Measurements from ENCODE around the gene ELK4.

The ELK4 gene

DNA sequence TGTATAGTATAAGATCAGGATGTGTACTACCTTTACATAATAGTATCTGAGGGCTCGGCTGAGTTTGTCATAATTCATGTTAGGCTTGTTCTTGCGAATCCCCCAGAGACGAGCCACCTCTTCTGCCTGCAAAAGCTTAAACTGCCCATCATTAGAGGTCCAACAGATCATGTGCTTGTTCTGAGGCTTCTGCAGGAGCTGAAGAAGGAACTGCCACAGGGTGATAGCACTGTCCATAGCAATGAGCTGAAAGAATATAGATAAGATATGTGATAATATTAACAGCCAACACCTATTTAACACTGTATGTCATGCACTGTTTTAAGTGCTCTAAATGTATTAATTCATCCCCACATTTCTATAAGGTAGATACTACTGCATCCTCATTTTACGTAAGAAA, 8.2 kb downstream of the ELK4 start:
- no peak overlapping the region for H3K4me3 ChIP-seq (ENCODE audit: low read length)
- no peaks in the 10 kb centered on the region for H3K4me1 ChIP-seq (ENCODE audit: insufficient read depth, low read length)
- H3K27ac ChIP-seq (ENCODE audit: low read depth, low read length) = no peak overlapping the region
- H3K9ac ChIP-seq (ENCODE audit: low read depth, low read length) = no peak overlapping the region
- H3K9me3 ChIP-seq (ENCODE audit: insufficient read depth, low read depth, low read length) = no peaks in the 10 kb centered on the region
- WGBS = over 99% methylated on average over 4 of the region's 4 CpGs
- H3K27me3 ChIP-seq (ENCODE audit: insufficient read depth, low read length) = no peaks in the 10 kb centered on the region
- H3K36me3 ChIP-seq (ENCODE audit: insufficient read depth, low read length) = peaks cover 63% of the 10 kb centered on the region

DNA sequence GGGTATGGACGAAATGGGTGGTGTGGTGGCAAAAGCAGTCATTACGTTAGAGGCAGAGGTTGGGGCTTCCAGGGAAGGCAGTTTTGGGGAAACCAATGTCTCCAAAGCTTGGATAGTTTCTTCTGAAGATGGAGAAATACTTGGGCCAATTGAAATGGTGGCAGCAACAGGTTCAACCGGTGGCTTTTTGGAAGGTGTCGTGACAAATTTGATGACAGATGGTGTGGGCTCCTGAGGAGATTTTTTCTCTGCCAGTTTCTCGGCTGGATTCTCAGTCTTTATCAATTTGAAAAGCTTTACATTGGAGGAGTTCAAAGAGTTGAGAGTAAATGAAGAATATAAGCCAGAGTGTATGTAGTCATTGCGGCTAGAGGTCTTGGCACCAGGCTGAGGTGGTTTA, 11.5 kb downstream of the ELK4 start:
- H3K9ac ChIP-seq (ENCODE audit: low read depth, low read length) = no peak overlapping the region
- H3K4me1 ChIP-seq (ENCODE audit: insufficient read depth, low read length) = no peaks in the 10 kb centered on the region
- no peaks in the 10 kb centered on the region for H3K9me3 ChIP-seq (ENCODE audit: insufficient read depth, low read depth, low read length)
- H3K36me3 ChIP-seq (ENCODE audit: insufficient read depth, low read length) = peaks cover 93% of the 10 kb centered on the region
- H3K27me3 ChIP-seq (ENCODE audit: insufficient read depth, low read length) = no peaks in the 10 kb centered on the region
- no peak overlapping the region for H3K4me3 ChIP-seq (ENCODE audit: low read length)
- no peak overlapping the region for H3K27ac ChIP-seq (ENCODE audit: low read depth, low read length)
- WGBS = 93% methylated on average over 6 of the region's 6 CpGs

DNA sequence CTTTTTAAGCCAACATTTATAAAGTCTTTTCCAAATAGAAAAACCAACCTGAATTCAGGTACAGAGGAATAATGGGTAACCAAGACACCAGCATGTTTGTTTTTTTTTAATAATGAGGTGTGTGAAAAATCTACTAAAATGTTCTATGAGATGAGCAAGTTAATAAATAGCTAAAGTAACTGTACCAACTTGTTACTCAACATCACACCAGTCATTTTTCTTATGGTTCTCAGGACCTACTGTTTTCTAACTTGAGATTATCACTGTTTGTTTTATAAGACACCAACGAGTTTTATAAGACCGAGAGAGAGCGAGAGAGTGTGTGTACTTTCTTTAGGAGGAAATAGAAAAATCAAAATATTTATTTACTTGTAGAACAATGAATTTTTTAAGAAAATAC, 12.4 kb downstream of the ELK4 start:
- no peaks in the 10 kb centered on the region for H3K4me1 ChIP-seq (ENCODE audit: insufficient read depth, low read length)
- no peaks in the 10 kb centered on the region for H3K27me3 ChIP-seq (ENCODE audit: insufficient read depth, low read length)
- no peaks in the 10 kb centered on the region for H3K9me3 ChIP-seq (ENCODE audit: insufficient read depth, low read depth, low read length)
- H3K4me3 ChIP-seq (ENCODE audit: low read length) = no peak overlapping the region
- 90% methylated on average over 2 of the region's 3 CpGs for WGBS
- peaks cover 96% of the 10 kb centered on the region for H3K36me3 ChIP-seq (ENCODE audit: insufficient read depth, low read length)
- no peak overlapping the region for H3K9ac ChIP-seq (ENCODE audit: low read depth, low read length)
- H3K27ac ChIP-seq (ENCODE audit: low read depth, low read length) = no peak overlapping the region

DNA sequence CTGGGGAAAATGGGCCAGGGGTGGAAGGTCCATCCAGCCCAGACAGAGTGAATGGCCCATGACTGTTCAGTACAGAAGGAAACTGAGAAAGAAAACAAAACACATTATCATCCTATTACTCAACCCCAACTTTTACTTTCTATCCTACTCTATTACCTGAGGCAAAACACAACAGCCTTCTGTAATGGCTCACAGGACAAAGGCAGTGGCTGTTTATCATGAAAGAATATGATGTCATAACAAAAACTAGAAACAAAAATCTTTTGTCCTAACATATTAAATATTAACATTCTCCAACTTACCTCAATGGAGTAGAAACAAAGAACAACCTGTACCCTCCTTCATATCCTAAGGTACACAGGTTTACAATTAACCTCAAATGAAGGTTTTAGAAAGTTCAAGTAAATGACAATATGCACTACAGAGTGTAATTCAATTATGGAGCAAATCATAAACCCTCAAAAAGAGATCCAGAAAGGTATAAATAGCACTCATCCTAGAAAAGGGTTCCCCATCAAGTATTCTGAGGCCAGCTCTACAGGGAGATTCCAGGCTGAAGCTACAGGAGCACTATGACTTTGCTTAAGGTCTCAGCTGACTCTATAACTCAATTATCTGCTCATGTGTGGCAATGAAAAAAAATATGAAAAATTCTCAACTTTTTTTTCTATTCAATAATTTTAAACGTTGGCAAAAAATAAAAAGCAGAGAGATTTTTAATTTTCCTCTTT, 15.1 kb downstream of the ELK4 start:
- Histone ChIP-seq H3K4me1 (ENCODE audit: insufficient read depth, low read length) (no peaks in the 10 kb centered on the region), H3K27ac (ENCODE audit: low read depth, low read length) (no peak overlapping the region), H3K27me3 (ENCODE audit: insufficient read depth, low read length) (no peaks in the 10 kb centered on the region), H3K36me3 (ENCODE audit: insufficient read depth, low read length) (peaks cover 92% of the 10 kb centered on the region), H3K9ac (ENCODE audit: low read depth, low read length) (no peak overlapping the region), H3K4me3 (ENCODE audit: low read length) (no peak overlapping the region), H3K9me3 (ENCODE audit: insufficient read depth, low read depth, low read length) (no peaks in the 10 kb centered on the region)
- no CpG with 5 or more reads among the region's 1 CpG for WGBS

DNA sequence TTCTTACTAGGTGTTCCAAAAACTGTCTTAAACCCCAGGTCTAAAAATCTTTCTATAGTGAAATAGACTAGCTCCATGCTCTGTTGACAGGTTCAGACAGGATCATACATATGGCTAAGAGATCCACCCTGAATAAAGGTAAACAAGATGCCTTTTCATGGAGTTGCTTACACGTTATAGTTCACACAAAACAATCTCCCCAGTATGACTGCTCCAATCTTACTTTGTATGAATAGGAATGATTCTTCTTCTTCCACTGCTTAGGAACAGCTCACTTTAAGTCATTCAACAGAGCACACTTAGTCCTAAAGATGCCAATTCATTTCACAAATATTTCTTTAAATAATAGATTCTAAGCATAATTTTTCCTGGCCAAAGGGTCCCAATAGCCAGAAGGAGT, 16.0 kb downstream of the ELK4 start:
- WGBS = 100% methylated on average over 1 of the region's 1 CpG
- Histone ChIP-seq H3K4me3 (ENCODE audit: low read length) (no peak overlapping the region), H3K27me3 (ENCODE audit: insufficient read depth, low read length) (no peaks in the 10 kb centered on the region), H3K9ac (ENCODE audit: low read depth, low read length) (no peak overlapping the region), H3K9me3 (ENCODE audit: insufficient read depth, low read depth, low read length) (no peaks in the 10 kb centered on the region), H3K4me1 (ENCODE audit: insufficient read depth, low read length) (no peaks in the 10 kb centered on the region), H3K27ac (ENCODE audit: low read depth, low read length) (no peak overlapping the region), H3K36me3 (ENCODE audit: insufficient read depth, low read length) (peaks cover 95% of the 10 kb centered on the region)

DNA sequence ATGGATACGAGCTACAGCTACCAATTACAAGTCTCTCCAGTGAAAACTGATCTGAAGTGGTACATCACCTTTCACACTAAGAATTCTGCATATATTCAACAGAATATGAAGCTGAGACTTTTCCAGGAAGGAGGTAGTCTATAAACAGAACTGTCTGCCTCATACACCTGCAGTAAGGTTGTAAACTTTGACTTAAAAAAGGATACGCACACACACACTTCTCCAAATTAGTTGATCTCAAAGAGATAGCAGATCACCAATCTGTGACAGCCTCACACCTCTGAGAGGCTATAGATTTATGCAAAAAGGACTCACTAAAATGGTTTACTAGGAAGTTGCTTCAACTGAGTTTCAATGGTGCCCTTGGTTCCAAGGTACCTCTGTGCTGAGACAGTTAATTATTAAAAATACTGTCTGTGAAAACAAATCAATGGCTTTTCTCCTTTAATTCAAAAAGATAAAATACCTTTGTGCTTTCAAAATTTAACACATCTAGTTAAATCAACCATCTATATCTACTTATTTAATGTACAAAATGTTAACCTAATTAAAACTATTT, 17.9 kb downstream of the ELK4 start:
- no peak overlapping the region for H3K4me3 ChIP-seq (ENCODE audit: low read length)
- WGBS = 93% methylated on average over 2 of the region's 2 CpGs
- no peak overlapping the region for H3K9ac ChIP-seq (ENCODE audit: low read depth, low read length)
- H3K36me3 ChIP-seq (ENCODE audit: insufficient read depth, low read length) = peaks cover 81% of the 10 kb centered on the region
- H3K9me3 ChIP-seq (ENCODE audit: insufficient read depth, low read depth, low read length) = no peaks in the 10 kb centered on the region
- no peaks in the 10 kb centered on the region for H3K27me3 ChIP-seq (ENCODE audit: insufficient read depth, low read length)
- peaks cover 6% of the 10 kb centered on the region; the same call in 1 of the 2 replicates for H3K4me1 ChIP-seq (ENCODE audit: insufficient read depth, low read length)
- no peak overlapping the region for H3K27ac ChIP-seq (ENCODE audit: low read depth, low read length)

DNA sequence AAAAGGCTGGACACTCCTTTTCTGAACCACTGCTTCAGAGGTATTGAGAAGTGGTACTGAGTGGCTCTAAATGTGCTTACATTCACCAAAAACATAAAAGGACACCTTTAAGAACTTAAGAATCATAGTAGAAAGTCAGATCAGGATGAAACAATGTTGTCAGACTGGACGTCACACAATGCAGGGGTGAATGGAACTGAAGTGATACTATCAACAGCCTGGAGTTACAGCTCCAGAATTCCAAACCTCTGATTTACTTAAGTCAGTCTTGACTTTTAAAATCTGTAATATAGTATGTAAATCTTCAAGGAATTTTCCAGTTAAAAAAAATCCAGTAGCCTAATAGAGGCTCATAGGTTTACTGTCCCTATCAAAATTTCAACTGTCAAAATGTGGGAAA, 19.3 kb downstream of the ELK4 start:
- WGBS = 90% methylated on average over 1 of the region's 1 CpG
- Histone ChIP-seq H3K27ac (ENCODE audit: low read depth, low read length) (no peak overlapping the region), H3K4me3 (ENCODE audit: low read length) (no peak overlapping the region)

DNA sequence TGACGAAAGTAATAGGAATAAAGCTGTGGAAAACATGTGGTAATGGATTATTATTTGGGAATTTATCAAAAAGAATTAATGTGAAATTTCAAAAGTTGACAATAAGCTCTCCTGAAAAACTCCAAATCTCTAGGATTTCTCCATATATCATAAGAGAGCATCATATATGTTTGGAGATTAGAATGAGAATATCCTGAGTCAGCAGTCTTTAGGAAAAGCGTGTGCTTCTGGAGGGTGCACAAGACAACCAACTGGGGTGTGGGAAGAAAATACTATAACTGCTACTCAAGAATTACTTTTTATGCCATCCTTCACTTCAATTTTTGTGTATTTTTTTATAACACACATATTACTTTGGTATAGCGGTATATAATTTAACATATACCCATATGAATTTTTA, 19.7 kb downstream of the ELK4 start:
- H3K4me1 ChIP-seq (ENCODE audit: insufficient read depth, low read length) = peaks cover 6% of the 10 kb centered on the region; the same call in 1 of the 2 replicates
- H3K36me3 ChIP-seq (ENCODE audit: insufficient read depth, low read length) = peaks cover 76% of the 10 kb centered on the region
- H3K9me3 ChIP-seq (ENCODE audit: insufficient read depth, low read depth, low read length) = no peaks in the 10 kb centered on the region
- H3K27ac ChIP-seq (ENCODE audit: low read depth, low read length) = no peak overlapping the region
- H3K27me3 ChIP-seq (ENCODE audit: insufficient read depth, low read length) = no peaks in the 10 kb centered on the region
- WGBS = 100% methylated on average over 2 of the region's 3 CpGs
- no peak overlapping the region for H3K9ac ChIP-seq (ENCODE audit: low read depth, low read length)
- no peak overlapping the region for H3K4me3 ChIP-seq (ENCODE audit: low read length)

More for the DNA sequence above, 19.3 kb downstream of the ELK4 start:
- no peaks in the 10 kb centered on the region for H3K27me3 ChIP-seq (ENCODE audit: insufficient read depth, low read length)
- peaks cover 79% of the 10 kb centered on the region for H3K36me3 ChIP-seq (ENCODE audit: insufficient read depth, low read length)
- no peak overlapping the region for H3K9ac ChIP-seq (ENCODE audit: low read depth, low read length)
- no peaks in the 10 kb centered on the region for H3K9me3 ChIP-seq (ENCODE audit: insufficient read depth, low read depth, low read length)
- H3K4me1 ChIP-seq (ENCODE audit: insufficient read depth, low read length) = peaks cover 6% of the 10 kb centered on the region; the same call in 1 of the 2 replicates

DNA sequence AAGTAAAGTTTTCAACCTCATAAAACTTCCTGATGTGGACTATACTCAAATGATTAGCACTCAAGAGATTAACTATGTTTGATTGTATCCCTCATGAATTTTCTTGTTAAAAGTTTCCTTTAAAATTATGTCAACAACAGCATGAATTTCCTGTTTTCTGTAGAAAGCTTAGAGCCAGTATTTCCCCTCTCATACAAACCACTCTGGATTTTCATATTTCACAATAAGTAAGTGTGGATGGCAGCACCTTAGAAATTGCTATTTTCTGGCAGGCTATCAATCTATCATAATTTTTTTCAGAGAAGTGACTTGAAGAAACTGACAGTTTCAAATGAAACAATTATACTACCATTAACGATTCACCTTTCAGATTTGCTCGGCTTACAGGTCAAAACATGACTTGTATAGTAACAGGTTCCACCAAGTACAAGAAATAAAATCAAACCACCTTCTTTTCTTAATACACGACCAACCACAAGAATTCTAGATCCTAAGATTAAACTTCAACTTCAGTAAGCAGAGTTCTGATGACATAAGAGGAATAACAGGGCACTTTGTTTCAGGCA, 20.8 kb downstream of the ELK4 start:
- Histone ChIP-seq H3K9me3 (ENCODE audit: insufficient read depth, low read depth, low read length) (no peaks in the 10 kb centered on the region), H3K4me3 (ENCODE audit: low read length) (no peak overlapping the region), H3K9ac (ENCODE audit: low read depth, low read length) (no peak overlapping the region), H3K27ac (ENCODE audit: low read depth, low read length) (no peak overlapping the region), H3K36me3 (ENCODE audit: insufficient read depth, low read length) (peaks cover 66% of the 10 kb centered on the region), H3K4me1 (ENCODE audit: insufficient read depth, low read length) (peaks cover 6% of the 10 kb centered on the region; the same call in 1 of the 2 replicates), H3K27me3 (ENCODE audit: insufficient read depth, low read length) (no peaks in the 10 kb centered on the region)
- WGBS = over 99% methylated on average over 3 of the region's 3 CpGs

DNA sequence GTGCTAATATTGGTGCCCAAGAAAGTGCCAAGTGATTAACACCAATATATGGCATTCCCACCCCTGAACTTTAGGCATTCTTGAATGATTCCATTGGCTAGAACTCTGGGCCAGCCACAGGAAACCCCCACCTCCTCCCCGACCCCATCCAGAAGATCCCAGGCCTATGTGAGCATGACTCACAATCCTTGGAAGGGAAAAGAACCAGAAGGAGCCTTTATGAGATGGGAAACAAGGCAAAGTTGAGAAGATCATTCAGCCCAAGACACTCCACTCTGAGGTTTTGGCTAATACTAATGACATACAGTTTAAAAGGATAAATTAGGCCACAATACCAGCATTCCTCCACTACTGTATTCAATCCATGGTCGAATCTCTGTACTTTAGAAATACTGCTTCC, 21.8 kb downstream of the ELK4 start:
- H3K9me3 ChIP-seq (ENCODE audit: insufficient read depth, low read depth, low read length) = no peaks in the 10 kb centered on the region
- H3K27me3 ChIP-seq (ENCODE audit: insufficient read depth, low read length) = no peaks in the 10 kb centered on the region
- H3K36me3 ChIP-seq (ENCODE audit: insufficient read depth, low read length) = peaks cover 63% of the 10 kb centered on the region
- H3K4me1 ChIP-seq (ENCODE audit: insufficient read depth, low read length) = peaks cover 6% of the 10 kb centered on the region; the same call in 1 of the 2 replicates
- H3K27ac ChIP-seq (ENCODE audit: low read depth, low read length) = no peak overlapping the region
- 84% methylated on average over 2 of the region's 2 CpGs for WGBS
- H3K4me3 ChIP-seq (ENCODE audit: low read length) = no peak overlapping the region
- no peak overlapping the region for H3K9ac ChIP-seq (ENCODE audit: low read depth, low read length)

DNA sequence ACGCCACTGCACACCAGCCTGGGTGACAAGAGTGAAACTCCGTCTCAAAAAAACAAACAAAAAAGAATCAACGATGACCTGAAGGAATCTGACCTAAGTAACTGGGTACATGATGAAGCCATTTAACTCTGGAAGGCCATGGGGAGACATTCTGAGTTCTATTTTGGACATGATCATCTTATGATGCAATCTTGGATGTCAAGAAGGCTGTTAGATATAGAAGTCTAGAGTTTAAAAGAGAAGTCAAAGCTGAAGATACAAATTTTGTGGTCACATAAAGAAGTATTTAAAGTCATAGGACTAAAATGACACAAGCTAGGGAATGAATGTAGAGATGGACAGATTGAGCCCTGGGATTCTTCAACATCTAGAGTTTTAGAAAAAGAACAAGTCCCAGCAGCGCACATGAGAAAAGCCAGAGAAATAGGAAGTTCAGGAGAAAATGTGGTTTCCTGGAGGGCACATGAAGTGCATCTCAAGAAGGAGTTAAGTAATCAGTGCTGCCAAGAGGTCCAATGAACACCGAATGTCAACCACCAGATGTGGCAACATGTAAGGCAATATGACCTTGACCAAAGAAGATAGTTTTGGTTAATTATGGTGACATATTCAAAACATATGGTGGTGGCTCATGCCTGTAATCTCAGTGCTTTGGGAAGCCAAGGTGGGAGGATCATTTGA, 26.8 kb downstream of the ELK4 start:
- Histone ChIP-seq H3K27me3 (ENCODE audit: insufficient read depth, low read length) (no peaks in the 10 kb centered on the region), H3K4me1 (ENCODE audit: insufficient read depth, low read length) (no peaks in the 10 kb centered on the region; the same call in 1 of the 2 replicates), H3K9ac (ENCODE audit: low read depth, low read length) (no peak overlapping the region), H3K27ac (ENCODE audit: low read depth, low read length) (no peak overlapping the region), H3K4me3 (ENCODE audit: low read length) (no peak overlapping the region), H3K36me3 (ENCODE audit: insufficient read depth, low read length) (peaks cover 37% of the 10 kb centered on the region), H3K9me3 (ENCODE audit: insufficient read depth, low read depth, low read length) (no peaks in the 10 kb centered on the region)
- 96% methylated on average over 5 of the region's 5 CpGs for WGBS

Measured in HUES64 (cell line).